NCI-H2227 treated with DMSO at 0.1 percent for 48 hours (cell line): ENCODE data around the gene ICA1L.

Experiments used
- DNase-seq: peaks from one replicate; lab custom pipeline; 2025; lab: John Stamatoyannopoulos, UW

The ICA1L gene

DNA sequence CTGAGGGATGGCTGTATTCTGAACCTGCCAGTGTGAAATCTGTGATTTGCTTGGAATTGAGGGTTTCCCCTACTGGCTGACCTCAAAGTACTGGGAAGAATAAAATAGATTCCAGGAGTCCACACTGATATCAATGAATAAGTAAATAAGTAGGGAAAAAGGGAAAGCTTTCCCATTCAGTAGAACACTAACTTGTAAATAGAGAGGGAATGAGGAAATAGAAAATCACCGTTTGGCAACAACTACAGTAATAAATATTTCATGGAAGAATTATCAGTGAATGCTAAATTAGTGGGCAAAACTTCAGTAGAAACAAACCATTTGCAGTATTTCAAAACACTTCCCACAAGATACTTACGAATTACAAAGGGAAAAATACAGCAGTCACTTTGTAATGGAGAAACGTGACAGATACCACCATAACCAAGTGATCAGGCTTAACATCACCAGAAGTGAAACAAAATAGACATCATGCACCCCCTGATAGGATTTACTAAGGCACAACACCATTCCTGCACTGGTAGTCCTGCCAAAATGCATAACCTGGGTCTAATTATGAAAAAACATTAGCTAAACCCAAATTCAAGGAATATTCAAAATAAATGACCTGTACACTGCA, 88.5 kb downstream of the ICA1L start:
- DNase-seq = no peak

DNA sequence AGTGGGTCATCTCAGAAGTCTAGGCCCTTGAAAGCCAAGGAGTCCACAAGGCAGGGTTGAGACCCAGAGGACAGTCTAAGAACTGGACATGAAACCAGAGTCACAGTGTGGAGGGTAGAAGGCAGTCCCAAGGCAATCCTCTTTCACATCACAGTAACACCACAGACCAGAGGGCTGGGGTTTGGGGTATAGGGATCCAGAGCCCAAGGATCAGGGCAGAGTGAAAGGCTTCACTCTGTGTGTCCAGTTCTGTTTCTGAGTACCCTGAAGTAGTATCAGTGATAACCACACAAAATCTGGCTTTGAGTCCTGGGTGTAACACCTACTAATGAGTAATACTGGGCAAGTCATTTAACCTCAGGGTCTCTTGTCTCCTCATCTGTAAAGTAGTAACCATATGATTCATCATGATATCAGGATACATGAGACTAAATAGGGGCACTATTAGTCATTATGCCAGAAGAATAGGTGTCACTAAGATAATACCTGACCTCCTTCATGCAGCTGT, 91.0 kb downstream of the ICA1L start:
- DNase-seq = no peak

DNA sequence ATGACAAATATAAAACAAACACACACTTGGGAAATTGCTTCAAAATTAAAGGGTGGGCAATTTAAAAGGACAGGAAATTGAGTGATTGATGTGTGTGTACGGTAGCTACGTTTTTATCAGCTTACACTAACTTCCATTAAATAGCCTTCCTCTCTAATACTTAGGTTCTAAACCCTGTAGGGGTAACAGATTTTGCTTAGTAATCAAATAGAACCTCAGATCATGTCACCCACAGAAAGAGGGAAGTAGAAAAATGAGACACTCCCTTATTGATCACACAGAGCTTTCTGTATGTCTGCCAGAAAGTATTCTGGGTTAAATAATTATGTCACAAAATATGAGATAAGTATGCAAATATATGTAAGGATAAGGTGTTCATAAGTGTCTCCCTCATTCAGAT, 93.3 kb downstream of the ICA1L start:
- DNase-seq = no peak

DNA sequence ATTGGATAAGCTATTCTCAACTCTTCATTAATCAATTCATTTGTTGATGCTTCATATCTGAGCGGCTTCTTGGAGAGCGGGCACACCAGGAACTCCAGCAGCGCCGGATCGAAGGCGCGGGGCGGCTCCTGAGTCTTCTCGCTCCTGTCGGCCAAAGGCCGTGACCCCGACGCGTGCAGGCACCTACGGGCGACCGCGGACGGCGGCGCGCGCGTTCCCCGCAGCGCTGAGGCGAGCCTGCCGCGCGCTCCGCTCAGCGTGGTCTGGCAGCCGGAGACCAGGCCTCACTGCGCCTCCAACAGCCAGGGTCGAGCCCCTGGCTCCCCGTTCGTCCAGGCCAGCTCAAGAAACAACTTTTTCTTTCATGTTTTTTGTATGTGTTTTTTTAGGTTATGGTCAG, 97.5 kb downstream of the ICA1L start:
- no peak for DNase-seq

DNA sequence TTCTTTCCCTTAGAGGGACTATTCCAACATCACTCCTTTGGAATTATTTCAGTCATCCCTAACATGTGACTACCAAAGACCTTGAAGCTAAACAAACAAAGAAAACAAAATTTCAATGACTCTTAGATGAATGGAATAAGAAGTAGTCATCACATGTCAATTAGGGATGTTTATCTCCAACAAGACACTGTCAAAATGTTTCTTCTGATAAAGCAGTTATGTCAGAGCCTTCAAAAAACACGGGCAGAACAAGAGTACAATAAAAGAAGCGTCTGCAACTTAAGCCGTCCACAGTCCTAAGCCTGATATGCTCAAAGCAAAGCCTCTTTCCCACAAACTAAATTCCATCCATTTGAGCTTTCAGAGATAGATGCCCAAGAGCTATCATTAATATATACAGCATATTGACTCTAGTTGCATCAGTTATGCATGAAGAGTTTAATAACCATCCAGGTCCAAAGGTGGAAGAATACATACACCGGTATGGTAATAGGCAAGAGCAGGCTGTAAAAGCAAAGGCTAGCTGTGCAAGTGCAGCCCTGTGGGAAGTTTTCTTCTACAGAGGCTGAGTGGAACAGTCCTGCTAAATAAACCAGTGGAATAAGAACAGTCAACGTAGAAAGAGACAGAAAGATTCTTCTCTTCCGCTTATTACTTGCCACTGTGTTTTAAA, 98.1 kb downstream of the ICA1L start:
- DNase-seq = no peak

DNA sequence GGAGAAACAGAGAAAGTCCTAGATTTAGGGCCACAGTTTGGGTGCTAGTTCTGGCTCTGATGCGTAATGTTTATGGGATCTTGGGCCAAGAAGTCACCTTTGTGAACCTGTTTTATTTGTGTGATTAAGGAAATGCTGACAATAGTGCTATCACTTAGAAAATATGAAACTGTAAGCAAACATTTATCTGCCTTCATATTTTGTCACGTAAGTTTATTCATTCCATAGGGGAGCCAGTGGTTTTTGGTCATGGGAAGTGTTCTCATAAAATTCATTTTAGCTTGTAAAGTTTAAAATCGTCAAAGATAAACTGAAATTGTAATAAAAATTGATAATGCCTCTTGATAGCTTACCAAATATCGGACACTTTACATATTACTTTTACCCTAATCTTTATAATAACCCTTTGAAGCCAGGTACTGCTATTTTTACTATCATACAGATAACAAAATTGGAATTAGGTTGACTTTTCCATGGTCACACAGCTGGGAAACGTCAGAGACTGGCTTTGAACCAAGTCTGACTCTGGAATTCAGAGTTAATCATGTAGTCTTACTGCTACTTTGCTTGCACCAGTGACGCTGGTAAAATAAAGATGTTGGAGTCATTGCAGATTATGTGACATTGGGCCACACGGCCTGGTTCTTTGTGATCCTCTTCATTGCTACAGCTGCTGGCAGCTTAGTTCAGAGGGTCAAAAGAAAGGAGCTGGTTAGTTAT, 99.7 kb downstream of the ICA1L start:
- no peak for DNase-seq

DNA sequence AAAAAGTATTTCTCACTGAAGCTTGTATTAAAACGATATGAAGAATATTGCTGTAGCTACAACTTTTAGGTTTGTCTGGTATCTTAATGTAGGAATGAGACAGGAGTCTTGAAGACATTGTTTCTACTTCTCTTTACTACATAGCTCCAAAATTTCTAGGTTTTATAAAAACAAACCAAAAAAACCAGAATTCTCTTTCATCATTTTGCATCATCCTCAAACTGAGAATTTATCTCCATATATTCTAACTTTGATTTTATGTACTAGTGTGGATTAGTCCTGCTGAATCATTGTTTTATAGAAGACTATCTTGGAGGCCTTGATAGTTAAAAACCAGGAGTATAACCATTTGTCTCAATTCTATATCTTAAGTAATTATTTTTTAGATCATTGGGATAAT, 100.2 kb downstream of the ICA1L start:
- no peak for DNase-seq

DNA sequence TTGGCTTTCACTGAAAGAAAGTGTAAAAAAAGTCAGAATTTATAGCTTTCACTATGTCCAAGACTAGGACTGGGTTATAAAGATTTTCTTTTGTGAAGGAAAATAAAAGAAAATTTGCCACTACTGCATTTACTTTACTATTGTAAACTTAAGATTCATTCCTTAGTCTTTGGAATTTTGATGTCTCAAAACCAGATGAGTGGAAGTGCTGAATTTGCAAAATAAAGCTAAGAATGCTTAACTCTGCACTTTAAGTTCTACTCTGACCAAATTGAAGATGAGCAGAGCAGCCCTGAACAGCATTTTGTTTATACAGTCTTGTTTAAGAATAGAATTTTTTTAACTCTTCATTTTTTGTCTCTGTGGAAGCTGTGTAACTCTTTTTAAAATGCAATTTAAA, 102.4 kb downstream of the ICA1L start:
- DNase-seq = no peak

DNA sequence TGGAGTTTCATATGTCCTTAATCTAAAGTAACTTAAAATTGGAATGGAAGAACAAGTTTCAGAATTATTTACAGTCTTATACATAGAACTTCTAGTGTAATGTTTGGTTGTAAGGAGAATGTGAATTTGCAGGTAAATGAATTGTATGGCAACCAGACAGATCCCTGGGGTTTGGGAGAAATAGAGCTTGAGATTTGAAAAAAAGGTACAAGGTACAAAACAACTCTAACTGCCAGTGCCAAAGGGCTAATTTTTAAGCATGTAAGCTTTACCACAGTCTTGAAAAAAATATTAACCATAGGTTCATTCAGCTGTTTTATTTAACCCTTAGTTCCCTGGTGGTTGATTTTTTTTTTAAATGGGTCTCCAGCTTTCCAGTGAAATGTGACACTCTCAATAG, 103.3 kb downstream of the ICA1L start:
- no peak for DNase-seq

DNA sequence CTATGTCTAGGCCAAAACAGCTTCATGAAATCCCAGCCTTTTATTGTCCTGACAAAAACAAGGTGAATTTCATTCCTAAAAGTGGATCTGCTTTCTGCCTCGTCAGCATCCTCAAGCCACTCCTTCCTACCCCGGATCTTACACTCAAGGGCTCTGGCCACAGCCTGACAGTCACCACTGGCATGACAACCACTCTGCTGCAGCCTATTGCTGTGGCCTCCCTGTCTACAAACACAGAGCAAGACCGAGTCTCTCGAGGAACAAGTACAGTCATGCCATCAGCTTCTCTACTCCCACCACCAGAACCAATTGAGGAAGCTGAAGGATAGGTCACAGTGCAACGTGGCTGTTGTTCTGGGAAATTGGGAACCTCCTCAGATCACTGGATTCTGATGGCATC, 106.1 kb downstream of the ICA1L start:
- no peak for DNase-seq

DNA sequence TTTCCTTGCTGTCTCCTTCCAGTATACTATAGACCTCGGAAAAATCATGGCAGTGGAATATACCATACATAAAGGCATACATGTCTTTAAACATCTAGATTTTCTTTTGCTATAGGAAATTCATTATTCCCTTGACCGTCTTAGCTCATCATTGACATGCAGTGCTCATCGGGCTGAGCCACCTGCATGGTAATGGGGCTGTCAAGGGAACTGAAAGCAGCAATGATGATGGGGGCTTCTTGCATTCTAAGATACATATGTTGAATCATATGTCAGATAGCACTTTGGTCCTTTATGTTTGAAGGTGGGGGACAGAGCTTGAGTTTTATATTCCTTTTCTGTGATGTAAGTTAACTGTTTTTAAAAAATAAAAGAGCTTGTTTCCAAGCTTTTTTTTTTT, 106.6 kb downstream of the ICA1L start:
- no peak for DNase-seq

DNA sequence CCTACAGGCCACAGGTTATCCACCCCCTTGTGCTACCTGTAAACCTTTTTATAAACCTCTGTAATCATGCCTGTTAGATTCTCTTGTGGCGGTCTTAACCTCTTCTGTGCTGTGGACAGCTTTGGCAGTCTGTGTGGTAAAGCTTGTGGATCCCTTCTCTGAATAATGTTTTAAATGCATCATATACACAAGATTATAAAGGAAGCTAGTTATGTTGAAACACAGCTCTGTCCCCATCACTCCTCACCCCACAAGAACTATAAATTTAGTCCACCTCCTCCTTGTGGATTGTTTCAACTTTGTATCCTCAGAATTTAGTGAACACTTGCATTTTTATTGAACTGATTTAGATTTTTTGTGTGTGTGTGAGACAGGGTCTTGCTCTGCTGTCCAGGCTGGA, 107.7 kb downstream of the ICA1L start:
- DNase-seq = no peak

DNA sequence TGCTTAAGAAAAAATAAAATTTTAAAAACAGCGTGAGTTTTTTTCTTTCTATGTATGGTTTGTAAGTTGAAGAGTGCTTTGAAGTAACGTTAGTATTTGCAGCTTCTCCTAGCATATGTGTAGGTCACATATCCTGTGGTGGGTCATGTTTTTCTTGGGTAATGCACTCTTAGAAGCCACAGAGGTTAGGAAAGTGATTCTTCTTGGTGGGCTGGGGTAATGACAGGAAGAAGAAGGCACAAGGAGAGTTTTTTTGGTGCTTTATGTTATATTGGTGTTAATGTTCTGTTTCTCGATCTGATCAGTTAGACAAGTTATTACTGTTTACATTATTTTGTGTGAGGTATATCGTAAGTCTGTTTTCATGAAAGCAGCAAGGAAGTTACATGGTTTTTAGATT, 109.0 kb downstream of the ICA1L start:
- no peak for DNase-seq

DNA sequence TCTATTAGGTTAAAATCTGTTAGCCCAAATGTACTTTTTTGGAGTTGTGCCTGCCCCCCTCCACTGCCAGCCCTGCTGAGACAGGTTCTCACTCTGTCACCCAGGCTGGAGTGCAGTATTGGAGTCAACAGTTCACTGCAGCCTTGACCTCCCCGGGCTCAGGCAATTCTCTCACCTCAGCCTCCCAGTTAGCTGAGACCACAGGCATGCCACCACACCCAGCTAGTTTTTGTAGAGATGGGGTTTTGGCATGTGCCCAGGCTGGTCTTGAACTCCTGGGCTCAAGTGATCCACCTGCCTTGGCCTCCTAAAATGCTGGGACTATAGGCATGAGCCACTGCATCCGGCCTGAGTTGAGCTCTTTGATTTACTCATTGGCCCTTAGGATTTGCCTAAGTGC, 110.7 kb downstream of the ICA1L start:
- DNase-seq = no peak

DNA sequence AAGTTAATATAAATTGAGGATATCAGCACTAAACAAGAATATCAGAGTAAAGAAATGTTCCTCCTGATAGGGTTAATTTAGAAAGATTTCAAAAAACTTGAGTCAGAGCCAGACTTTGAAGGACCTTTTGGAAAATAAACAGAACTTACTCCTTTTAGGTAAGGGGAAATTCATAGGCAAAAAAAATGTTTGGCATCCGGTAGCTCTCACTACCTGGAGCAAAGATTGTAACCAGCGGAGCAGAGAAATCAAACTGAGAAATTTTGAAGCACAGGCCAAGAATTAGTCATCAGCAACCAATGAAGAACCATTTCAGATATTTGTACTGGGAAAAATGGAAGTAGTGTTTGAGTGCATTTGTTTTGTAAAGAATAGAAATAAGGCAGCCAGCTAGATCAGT, 113.0 kb downstream of the ICA1L start:
- DNase-seq = no peak

DNA sequence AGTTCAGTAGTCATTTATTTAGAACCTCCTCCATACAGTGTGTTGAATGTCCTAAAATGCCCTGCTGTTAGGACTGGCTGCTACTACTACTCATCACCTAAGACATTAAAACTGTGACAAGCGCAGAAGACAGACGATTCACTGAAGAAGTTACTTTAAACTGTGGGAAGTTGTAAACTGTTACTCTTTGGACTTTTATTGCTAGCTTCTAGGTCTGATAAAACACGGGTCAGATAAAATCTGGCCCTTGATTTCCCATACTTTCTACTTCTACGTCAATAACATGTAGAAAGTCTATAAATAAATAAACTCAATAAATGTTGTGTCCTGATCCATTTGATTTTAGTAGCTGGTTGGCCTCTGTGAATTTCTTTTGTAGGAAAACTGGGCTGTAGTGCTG, 113.4 kb downstream of the ICA1L start:
- no peak for DNase-seq

DNA sequence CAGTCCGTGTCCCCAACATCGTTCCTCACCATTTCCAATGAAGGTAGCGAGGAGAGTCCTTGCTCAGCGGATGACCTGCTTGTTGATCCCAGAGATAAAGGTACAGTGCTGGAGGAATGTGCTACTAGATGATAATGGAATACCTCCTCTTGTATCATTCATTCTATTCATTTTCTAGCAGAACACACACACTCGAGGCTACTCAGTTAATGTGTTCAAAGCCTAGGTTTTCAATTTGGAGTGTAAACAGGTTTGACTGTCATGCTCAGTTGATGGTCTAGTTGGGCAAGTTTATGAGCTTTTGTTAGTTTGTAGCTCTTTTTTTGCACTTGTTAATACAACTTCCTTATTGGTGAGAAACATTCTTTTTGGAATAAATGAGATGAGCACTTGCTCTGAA, 114.2 kb downstream of the ICA1L start:
- DNase-seq = no peak

DNA sequence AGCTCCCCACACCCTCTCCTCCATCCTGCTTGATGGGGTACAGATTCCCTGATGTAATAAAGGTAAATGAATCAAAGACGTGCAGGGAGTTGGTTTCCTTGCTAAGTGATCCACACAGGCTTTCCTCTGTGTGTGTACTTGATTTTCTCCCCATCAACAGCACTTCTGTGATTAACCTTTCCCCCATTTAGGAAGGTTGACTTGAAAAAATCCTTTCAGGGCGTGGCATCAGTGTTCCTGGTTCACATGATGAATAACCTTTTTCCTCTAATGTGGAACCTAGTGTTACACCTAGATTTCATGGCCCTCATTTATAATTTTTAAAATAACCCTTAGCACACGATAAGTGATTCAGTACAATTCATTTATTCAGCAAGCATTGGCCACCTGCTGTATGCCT, 115.0 kb downstream of the ICA1L start:
- no peak for DNase-seq

DNA sequence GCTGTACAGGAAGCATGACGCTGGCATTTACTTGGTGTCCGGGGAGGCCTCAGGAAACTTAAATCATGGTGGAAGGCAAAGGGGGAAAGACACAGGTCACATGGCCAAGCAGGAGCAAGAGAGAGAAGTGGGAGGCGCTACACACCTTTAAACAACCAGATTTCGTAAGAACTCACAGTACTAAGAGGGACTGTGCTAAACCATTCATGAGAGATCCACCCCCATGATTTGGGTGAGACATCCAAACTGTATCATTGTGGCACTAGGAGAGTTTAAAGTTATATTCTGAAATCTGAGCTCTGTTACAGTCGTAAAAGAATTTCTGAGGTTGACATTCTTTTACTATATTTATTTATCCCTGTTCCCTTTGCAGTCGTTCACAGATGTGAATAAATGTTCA, 116.6 kb downstream of the ICA1L start:
- DNase-seq = no peak

DNA sequence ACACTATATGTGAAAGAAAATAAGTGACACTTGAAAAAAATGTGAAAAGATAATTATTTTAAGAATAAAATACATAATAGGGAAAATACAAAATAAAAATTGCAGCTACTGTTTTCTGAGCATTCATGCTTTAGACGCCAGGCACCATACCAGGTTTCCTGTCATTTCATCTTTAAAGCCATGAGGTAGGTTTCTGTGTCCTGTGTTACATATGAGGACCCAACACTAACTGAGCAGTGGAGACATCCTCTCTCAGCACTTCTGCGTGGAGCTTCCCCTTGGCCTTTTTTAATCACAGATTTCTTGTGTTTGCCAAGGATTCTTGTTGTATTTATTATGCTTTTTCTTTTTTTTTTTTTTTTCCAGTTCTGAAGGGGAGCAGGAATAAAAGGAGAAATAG, 119.5 kb downstream of the ICA1L start:
- DNase-seq = no peak

DNA sequence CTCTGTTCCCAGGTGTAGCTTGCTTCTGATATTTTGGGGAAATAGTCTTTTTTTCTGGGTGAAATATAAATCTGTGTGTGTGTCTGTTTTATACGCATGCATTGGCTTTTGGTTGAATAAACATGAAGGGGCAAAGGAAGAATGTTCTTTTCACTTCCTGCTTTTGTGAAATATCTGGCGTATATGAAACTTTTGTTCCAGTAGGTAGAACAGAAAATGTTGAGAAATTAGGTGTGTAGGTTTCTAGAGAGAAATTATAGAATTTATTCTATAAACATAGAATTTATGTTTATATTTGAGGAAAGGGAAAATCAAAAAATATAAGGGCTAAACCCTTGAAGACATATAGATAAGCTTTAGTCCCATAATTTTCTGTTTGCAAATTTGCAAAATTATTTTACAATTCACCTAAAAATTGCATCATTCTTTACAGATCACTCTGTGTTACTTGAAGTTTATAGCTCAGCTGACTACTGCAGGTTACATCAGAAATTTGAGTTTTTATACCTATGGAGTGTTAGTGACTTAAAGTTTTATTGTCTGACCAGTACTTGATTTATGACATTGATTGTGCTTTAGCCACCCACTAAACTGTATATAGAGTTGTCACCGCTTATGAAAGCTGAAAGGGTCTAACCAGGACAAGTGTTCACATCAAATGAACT, 120.7 kb downstream of the ICA1L start:
- no peak for DNase-seq

DNA sequence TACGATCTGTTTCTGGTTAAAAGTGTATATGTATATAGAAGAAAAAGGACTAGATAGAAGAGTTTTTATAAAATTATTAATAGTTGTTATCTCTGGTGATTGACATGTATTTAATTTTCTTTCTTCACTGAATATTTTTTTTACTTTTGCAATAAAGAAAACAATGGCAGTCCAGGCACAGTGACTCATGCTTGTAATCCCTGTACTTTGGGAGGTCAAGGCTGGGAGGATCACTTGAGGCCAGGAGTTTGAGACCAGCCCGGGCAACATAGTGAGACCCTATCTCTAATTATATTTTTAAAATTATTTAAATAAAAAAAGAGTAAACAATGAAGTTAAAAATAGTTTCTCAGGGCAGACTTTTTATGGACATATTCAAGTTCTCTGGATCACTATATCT, 122.1 kb downstream of the ICA1L start:
- no peak for DNase-seq

DNA sequence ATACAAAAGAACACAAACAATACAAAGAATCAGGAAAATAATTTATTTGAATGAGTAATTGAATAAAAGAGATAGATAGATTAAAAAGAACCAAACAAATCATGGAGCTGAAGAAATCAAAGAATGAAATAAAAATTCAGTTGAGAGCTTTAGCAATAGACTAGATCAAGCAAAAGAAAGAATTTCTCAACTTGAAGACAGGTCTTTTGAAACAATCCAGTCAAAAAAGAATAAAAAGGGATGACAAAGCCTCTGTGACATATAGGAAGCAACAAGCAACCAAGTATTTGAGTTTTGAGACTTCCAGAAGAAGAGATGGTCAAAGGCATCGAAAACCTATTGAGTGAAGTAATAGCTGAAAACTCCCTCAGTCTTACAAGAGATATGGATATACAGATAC, 128.0 kb downstream of the ICA1L start:
- no peak for DNase-seq
